Mammary epithelial cell (primary cell): ENCODE results near the gene MRPS31.

ENCODE experiments used
- EZH2 ChIP-seq: IDR thresholded peaks from 2 replicates; pipeline ENCODE4 v1.6.1; 2012; ENCODE audit warnings: low read length, inconsistent platforms, borderline replicate concordance
- TF ChIP-seq, protein P1 (sequence below), 2 donors: IDR thresholded peaks in 1 of 2; conservative IDR thresholded peaks in 1 of 2; 2 replicates each; pipeline ENCODE4 v1.5.1; 2011 to 2012; ENCODE audit warnings: inconsistent platforms in 2 of 2, low read length in 2 of 2, mild to moderate bottlenecking in 2 of 2, control low read depth in 1 of 2, low read depth in 1 of 2; ENCODE audit not compliant: insufficient read depth in 1 of 2; ENCODE audit errors: extremely low read depth in 1 of 2

DNA sequence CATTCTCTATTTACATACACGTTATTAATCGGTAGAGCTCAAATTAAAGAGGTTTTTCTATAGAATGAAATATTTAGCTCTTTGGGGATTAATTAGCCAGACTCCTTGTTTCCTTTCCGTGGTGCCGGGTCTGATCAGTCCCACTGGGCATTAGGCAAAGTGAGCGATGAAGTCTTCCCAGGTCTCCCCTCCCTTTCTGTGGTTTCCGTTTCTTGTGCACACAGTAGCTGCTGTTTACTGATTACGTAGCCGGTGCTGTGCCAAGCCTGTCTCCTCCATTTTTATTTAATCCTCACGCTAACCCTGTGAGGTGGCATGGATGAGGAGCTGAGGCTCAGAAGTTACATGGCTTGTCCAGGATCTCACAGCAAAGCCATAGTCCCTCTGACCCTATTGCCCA, 27.4 kb upstream of the MRPS31 start:
- TF ChIP-seq EZH2, result no peak
- TF ChIP-seq, protein P1, sequence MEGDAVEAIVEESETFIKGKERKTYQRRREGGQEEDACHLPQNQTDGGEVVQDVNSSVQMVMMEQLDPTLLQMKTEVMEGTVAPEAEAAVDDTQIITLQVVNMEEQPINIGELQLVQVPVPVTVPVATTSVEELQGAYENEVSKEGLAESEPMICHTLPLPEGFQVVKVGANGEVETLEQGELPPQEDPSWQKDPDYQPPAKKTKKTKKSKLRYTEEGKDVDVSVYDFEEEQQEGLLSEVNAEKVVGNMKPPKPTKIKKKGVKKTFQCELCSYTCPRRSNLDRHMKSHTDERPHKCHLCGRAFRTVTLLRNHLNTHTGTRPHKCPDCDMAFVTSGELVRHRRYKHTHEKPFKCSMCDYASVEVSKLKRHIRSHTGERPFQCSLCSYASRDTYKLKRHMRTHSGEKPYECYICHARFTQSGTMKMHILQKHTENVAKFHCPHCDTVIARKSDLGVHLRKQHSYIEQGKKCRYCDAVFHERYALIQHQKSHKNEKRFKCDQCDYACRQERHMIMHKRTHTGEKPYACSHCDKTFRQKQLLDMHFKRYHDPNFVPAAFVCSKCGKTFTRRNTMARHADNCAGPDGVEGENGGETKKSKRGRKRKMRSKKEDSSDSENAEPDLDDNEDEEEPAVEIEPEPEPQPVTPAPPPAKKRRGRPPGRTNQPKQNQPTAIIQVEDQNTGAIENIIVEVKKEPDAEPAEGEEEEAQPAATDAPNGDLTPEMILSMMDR (conservative IDR thresholded peaks at IDR 0.05 in 1 of 2, IDR thresholded peaks at IDR 0.05 in 1 of 2; ENCODE audit: extremely low read depth in 1 of 2, insufficient read depth in 1 of 2, low read depth in 1 of 2, low read length in 2 of 2), result no peak
